ENCODE results near the gene EPC1. TPM values are rescaled to one million over a fixed set of nuclear protein-coding genes. Genes with fewer than 3 reads are reported as not detected.

Gene EPC1
- total RNA-seq, 5 donors from 2014 or later (not counting 1 experiment from before 2014, with no cell fraction given) = 88.0 to 161 (median 101) TPM

GRCh38 chr10:32332299-32332750 is 14.6 kb downstream of the EPC1 start:
- ATAC-seq (replicated peaks in 1 of 4) (peak; percentile 91 to 93 (median 92)), DNase-seq (peak in 34 of 35 experiments; percentile 34 to 89 (median 74))
- peaks cover 96 to 97% (median 97%) of the 10 kb centered on the region in 3 donors for H3K4me1 Mint-ChIP-seq
- H3K4me3 Mint-ChIP-seq = peak overlapping the region; percentile 41 to 75 (median 63)
- Histone ChIP-seq H3K4me3 (ENCODE audit: control insufficient read depth in 1 of 2, extremely low read depth in 1 of 2, low read length in 1 of 2) (no peak overlapping the region), H3K36me3 (ENCODE audit: control insufficient read depth in 2 of 2, extremely low read depth in 1 of 2, insufficient read depth in 1 of 2, low read length in 1 of 2) (peaks cover 0 to 10% of the 10 kb centered on the region in 2 donors), H3K4me1 (ENCODE audit: control insufficient read depth in 1 of 2, extremely low read depth in 1 of 2, insufficient read depth in 2 of 2, low read length in 2 of 2) (peaks cover 45 to 50% of the 10 kb centered on the region in 2 experiments), H3K27me3 (replicated peaks in 1 of 2; ENCODE audit: control insufficient read depth in 2 of 2, extremely low read depth in 1 of 2, insufficient read depth in 2 of 2, low read length in 1 of 2) (no peaks in the 10 kb centered on the region), H3K9me3 (no peaks in the 10 kb centered on the region), H3K27ac (ENCODE audit: low read length) (peak overlapping the region; percentile 38)
- no peaks in the 10 kb centered on the region for H3K9me3 Mint-ChIP-seq
- peaks cover 30% of the 10 kb centered on the region for H3K36me3 Mint-ChIP-seq
- H3K27me3 Mint-ChIP-seq = no peaks in the 10 kb centered on the region
- peak overlapping the region; percentile 75 for H3K27ac Mint-ChIP-seq
- WGBS (ENCODE audit: insufficient coverage) = 0% methylated on average over 2 of the region's 3 CpGs
- ChIA-PET CTCF (no interaction called here), POLR2A (interaction anchor here in 1 of 2 donors (2.2 kb wide), 1 partner anchor 10 kb away, joined by 9 read pairs; no protein-coding TSS in a partner anchor)

- peaks cover 29% of the 10 kb centered on the region for H3K36me3 Mint-ChIP-seq
- DNase-seq (no peak), ATAC-seq (replicated peaks in 1 of 4) (no peak)
- Histone ChIP-seq H3K27me3 (replicated peaks in 1 of 2; ENCODE audit: control insufficient read depth in 2 of 2, extremely low read depth in 1 of 2, insufficient read depth in 2 of 2, low read length in 1 of 2) (no peaks in the 10 kb centered on the region), H3K36me3 (ENCODE audit: control insufficient read depth in 2 of 2, extremely low read depth in 1 of 2, insufficient read depth in 1 of 2, low read length in 1 of 2) (peaks cover 0 to 10% of the 10 kb centered on the region in 2 donors), H3K4me1 (ENCODE audit: control insufficient read depth in 1 of 2, extremely low read depth in 1 of 2, insufficient read depth in 2 of 2, low read length in 2 of 2) (peaks cover 44 to 47% of the 10 kb centered on the region in 2 experiments), H3K27ac (ENCODE audit: low read length) (no peak overlapping the region), H3K9me3 (no peaks in the 10 kb centered on the region), H3K4me3 (ENCODE audit: control insufficient read depth in 1 of 2, extremely low read depth in 1 of 2, low read length in 1 of 2) (no peak overlapping the region)
- ChIA-PET CTCF (no interaction called here), POLR2A (no interaction called here)
- H3K27ac Mint-ChIP-seq = no peak overlapping the region
- peaks cover 96 to 97% (median 97%) of the 10 kb centered on the region in 3 donors for H3K4me1 Mint-ChIP-seq
- H3K27me3 Mint-ChIP-seq = no peaks in the 10 kb centered on the region
- H3K4me3 Mint-ChIP-seq = peak overlapping the region in 1 of 3 donors; percentile 63
- H3K9me3 Mint-ChIP-seq = no peaks in the 10 kb centered on the region
These were observed 15.4 kb downstream of the EPC1 start for GRCh38 chr10:32331606-32332005.

GRCh38 chr10:32330214-32330613 is 16.7 kb downstream of the EPC1 start:
- H3K9me3 ChIP-seq = no peaks in the 10 kb centered on the region
- Mint-ChIP-seq H3K9me3 (no peaks in the 10 kb centered on the region), H3K4me1 (peaks cover 96 to 97% (median 97%) of the 10 kb centered on the region in 3 donors), H3K27ac (peak overlapping the region in 1 of 2 donors; percentile 18), H3K27me3 (no peaks in the 10 kb centered on the region), H3K4me3 (peak overlapping the region in 2 of 3 donors; percentile 21 to 50), H3K36me3 (peaks cover 19% of the 10 kb centered on the region)
- DNase-seq = no peak
- H3K27ac ChIP-seq (ENCODE audit: low read length) = peak overlapping the region; percentile 9
- CTCF ChIA-PET = interaction anchor here (0.9 to 1.1 kb wide), 2 partner anchors 12 to 16 kb away, joined by 4 to 7 read pairs; no protein-coding TSS in a partner anchor
- POLR2A ChIA-PET = interaction anchor here in 1 of 2 donors (0.7 to 1.1 kb wide), 2 partner anchors 13 to 21 kb away, joined by 3 to 5 read pairs; no protein-coding TSS in a partner anchor
- WGBS (ENCODE audit: insufficient coverage) = 100% methylated on average over 1 of the region's 2 CpGs
- no peaks in the 10 kb centered on the region for H3K27me3 ChIP-seq (replicated peaks in 1 of 2; ENCODE audit: control insufficient read depth in 2 of 2, extremely low read depth in 1 of 2, insufficient read depth in 2 of 2, low read length in 1 of 2)
- ATAC-seq (replicated peaks in 1 of 4) = no peak
- peaks cover 41 to 52% of the 10 kb centered on the region in 2 experiments for H3K4me1 ChIP-seq (ENCODE audit: control insufficient read depth in 1 of 2, extremely low read depth in 1 of 2, insufficient read depth in 2 of 2, low read length in 2 of 2)
- H3K4me3 ChIP-seq (ENCODE audit: control insufficient read depth in 1 of 2, extremely low read depth in 1 of 2, low read length in 1 of 2) = no peak overlapping the region
- H3K36me3 ChIP-seq (ENCODE audit: control insufficient read depth in 2 of 2, extremely low read depth in 1 of 2, insufficient read depth in 1 of 2, low read length in 1 of 2) = peaks cover 0 to 10% of the 10 kb centered on the region in 2 donors

- H3K36me3 Mint-ChIP-seq = peaks cover 20% of the 10 kb centered on the region
- H3K9me3 Mint-ChIP-seq = no peaks in the 10 kb centered on the region
- POLR2A ChIA-PET = interaction anchor here in 1 of 2 donors (1.1 kb wide), 1 partner anchor 14 kb away, joined by 5 read pairs; no protein-coding TSS in a partner anchor
- no CpG with 5 or more reads among the region's 1 CpG for WGBS (ENCODE audit: insufficient coverage)
- H3K27me3 Mint-ChIP-seq = no peaks in the 10 kb centered on the region
- Histone ChIP-seq H3K9me3 (no peaks in the 10 kb centered on the region), H3K27me3 (replicated peaks in 1 of 2; ENCODE audit: control insufficient read depth in 2 of 2, extremely low read depth in 1 of 2, insufficient read depth in 2 of 2, low read length in 1 of 2) (no peaks in the 10 kb centered on the region), H3K36me3 (ENCODE audit: control insufficient read depth in 2 of 2, extremely low read depth in 1 of 2, insufficient read depth in 1 of 2, low read length in 1 of 2) (peaks cover 0 to 9% of the 10 kb centered on the region in 2 donors), H3K4me3 (ENCODE audit: control insufficient read depth in 1 of 2, extremely low read depth in 1 of 2, low read length in 1 of 2) (no peak overlapping the region), H3K4me1 (ENCODE audit: control insufficient read depth in 1 of 2, extremely low read depth in 1 of 2, insufficient read depth in 2 of 2, low read length in 2 of 2) (peaks cover 42 to 47% of the 10 kb centered on the region in 2 experiments), H3K27ac (ENCODE audit: low read length) (peak overlapping the region; percentile 0)
- CTCF ChIA-PET = interaction anchor here (1.0 to 1.8 kb wide), 6 partner anchors 9 to 827 kb away, joined by 3 to 7 read pairs (median 4); no protein-coding TSS in a partner anchor
- peak overlapping the region; percentile 0 to 50 (median 38) for H3K4me3 Mint-ChIP-seq
- DNase-seq = no peak
- ATAC-seq (replicated peaks in 1 of 4) = no peak
- H3K27ac Mint-ChIP-seq = peak overlapping the region; percentile 30 to 50
- peaks cover 92 to 94% (median 93%) of the 10 kb centered on the region in 3 donors for H3K4me1 Mint-ChIP-seq
These were observed 17.9 kb downstream of the EPC1 start for GRCh38 chr10:32329061-32329460.

- Mint-ChIP-seq H3K9me3 (no peaks in the 10 kb centered on the region), H3K36me3 (peaks cover 16% of the 10 kb centered on the region), H3K27ac (peak overlapping the region; percentile 30 to 50), H3K4me1 (peaks cover 88 to 94% (median 89%) of the 10 kb centered on the region in 3 donors), H3K27me3 (no peaks in the 10 kb centered on the region), H3K4me3 (peak overlapping the region; percentile 22 to 50 (median 38))
- POLR2A ChIA-PET = interaction anchor here in 1 of 2 donors (0.6 to 1.1 kb wide), 2 partner anchors 9 to 302 kb away, joined by 3 read pairs; no protein-coding TSS in a partner anchor
- Histone ChIP-seq H3K36me3 (ENCODE audit: control insufficient read depth in 2 of 2, extremely low read depth in 1 of 2, insufficient read depth in 1 of 2, low read length in 1 of 2) (peaks cover 0 to 6% of the 10 kb centered on the region in 2 donors), H3K4me1 (ENCODE audit: control insufficient read depth in 1 of 2, extremely low read depth in 1 of 2, insufficient read depth in 2 of 2, low read length in 2 of 2) (peaks cover 42 to 45% of the 10 kb centered on the region in 2 experiments), H3K27ac (ENCODE audit: low read length) (peak overlapping the region; percentile 0), H3K9me3 (no peaks in the 10 kb centered on the region), H3K27me3 (replicated peaks in 1 of 2; ENCODE audit: control insufficient read depth in 2 of 2, extremely low read depth in 1 of 2, insufficient read depth in 2 of 2, low read length in 1 of 2) (no peaks in the 10 kb centered on the region), H3K4me3 (ENCODE audit: control insufficient read depth in 1 of 2, extremely low read depth in 1 of 2, low read length in 1 of 2) (no peak overlapping the region)
- WGBS (ENCODE audit: insufficient coverage) = no CpG with 5 or more reads among the region's 3 CpGs
- peak in 1 of 4 experiments; percentile 17 for ATAC-seq (replicated peaks in 1 of 4)
- peak in 7 of 35 experiments; percentile 11 to 41 (median 20) for DNase-seq
- CTCF ChIA-PET = interaction anchor here (0.7 to 1.8 kb wide), 5 partner anchors 9 to 827 kb away, joined by 3 to 5 read pairs (median 4); no protein-coding TSS in a partner anchor
These were observed 18.5 kb downstream of the EPC1 start for GRCh38 chr10:32328499-32328898.

GRCh38 chr10:32327364-32327691 is 19.6 kb downstream of the EPC1 start:
- Mint-ChIP-seq H3K27me3 (no peaks in the 10 kb centered on the region), H3K36me3 (peaks cover 14% of the 10 kb centered on the region), H3K4me3 (peak overlapping the region; percentile 4 to 54 (median 15)), H3K9me3 (no peaks in the 10 kb centered on the region), H3K4me1 (peaks cover 87 to 94% (median 89%) of the 10 kb centered on the region in 3 donors), H3K27ac (peak overlapping the region; percentile 13 to 36)
- ChIA-PET POLR2A (interaction anchor here (0.5 to 1.1 kb wide), 2 partner anchors 10 to 286 kb away, joined by 3 read pairs; no protein-coding TSS in a partner anchor), CTCF (interaction anchor here (0.7 to 1.4 kb wide), 3 partner anchors 13 to 31 kb away, joined by 3 to 4 read pairs (median 4); no protein-coding TSS in a partner anchor)
- no peak overlapping the region for H3K4me3 ChIP-seq (ENCODE audit: control insufficient read depth in 1 of 2, extremely low read depth in 1 of 2, low read length in 1 of 2)
- ATAC-seq (replicated peaks in 1 of 4) (no peak), DNase-seq (no peak)
- peaks cover 32 to 41% of the 10 kb centered on the region in 2 experiments for H3K4me1 ChIP-seq (ENCODE audit: control insufficient read depth in 1 of 2, extremely low read depth in 1 of 2, insufficient read depth in 2 of 2, low read length in 2 of 2)
- peaks cover 0 to 3% of the 10 kb centered on the region in 2 donors for H3K36me3 ChIP-seq (ENCODE audit: control insufficient read depth in 2 of 2, extremely low read depth in 1 of 2, insufficient read depth in 1 of 2, low read length in 1 of 2)
- no peak overlapping the region for H3K27ac ChIP-seq (ENCODE audit: low read length)
- 60% methylated on average over 1 of the region's 1 CpG for WGBS (ENCODE audit: insufficient coverage)
- no peaks in the 10 kb centered on the region for H3K9me3 ChIP-seq
- no peaks in the 10 kb centered on the region for H3K27me3 ChIP-seq (replicated peaks in 1 of 2; ENCODE audit: control insufficient read depth in 2 of 2, extremely low read depth in 1 of 2, insufficient read depth in 2 of 2, low read length in 1 of 2)
